ENCODE results near the gene LIMA1. TPM values are rescaled to one million over a fixed set of nuclear protein-coding genes. Genes with fewer than 3 reads are reported as not detected.

LIMA1 gene
- total RNA-seq, 1 donor from 2014 or later, result 115 TPM

DNA sequence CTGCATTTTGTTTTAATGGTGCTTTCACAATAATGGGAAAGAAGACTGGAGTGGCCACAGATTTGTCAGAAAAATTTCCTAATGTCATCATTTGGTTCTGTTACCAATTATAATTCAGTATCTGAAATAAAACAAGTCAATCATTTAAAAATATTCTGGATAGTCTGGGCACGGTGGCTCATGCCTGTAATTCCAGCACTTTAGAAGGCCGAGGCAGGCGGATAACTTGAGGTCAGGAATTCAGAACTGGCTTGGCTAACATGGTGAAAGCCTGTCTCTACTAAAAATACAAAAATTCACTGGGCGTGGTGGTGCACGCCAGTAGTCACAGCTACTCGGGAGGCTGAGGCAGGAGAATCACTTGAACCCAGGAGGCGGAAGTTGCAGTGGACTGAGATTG lies 4.0 kb upstream of the LIMA1 start:
- H3K36me3 Mint-ChIP-seq, result peaks cover 16% of the 10 kb centered on the region
- TF ChIP-seq CTCF (IDR thresholded peaks at IDR 0.05; ENCODE audit: unreplicated experiment), result no peak
- H3K4me1 Mint-ChIP-seq, result peaks cover 11% of the 10 kb centered on the region
- H3K4me3 Mint-ChIP-seq, result no peak overlapping the region
- no peak for DNase-seq (ENCODE audit: low spot score in 2 of 2, unreplicated experiment in 2 of 2)
- no peaks in the 10 kb centered on the region for H3K27me3 Mint-ChIP-seq (ENCODE audit: low read depth)
- peaks cover 15% of the 10 kb centered on the region for H3K9me3 Mint-ChIP-seq
- H3K27ac Mint-ChIP-seq, result no peak overlapping the region

- peaks cover 2% of the 10 kb centered on the region for H3K36me3 Mint-ChIP-seq
- H3K27ac Mint-ChIP-seq, result no peak overlapping the region
- H3K4me3 Mint-ChIP-seq, result no peak overlapping the region
- DNase-seq (ENCODE audit: low spot score in 2 of 2, unreplicated experiment in 2 of 2), result no peak
- no peak for TF ChIP-seq CTCF (IDR thresholded peaks at IDR 0.05; ENCODE audit: unreplicated experiment)
- no peaks in the 10 kb centered on the region for H3K9me3 Mint-ChIP-seq
- no peaks in the 10 kb centered on the region for H3K27me3 Mint-ChIP-seq (ENCODE audit: low read depth)
- H3K4me1 Mint-ChIP-seq, result peaks cover 21% of the 10 kb centered on the region
Measured at GRCh38 chr12:50285253-50285652, 1.9 kb upstream of the LIMA1 start.

DNA sequence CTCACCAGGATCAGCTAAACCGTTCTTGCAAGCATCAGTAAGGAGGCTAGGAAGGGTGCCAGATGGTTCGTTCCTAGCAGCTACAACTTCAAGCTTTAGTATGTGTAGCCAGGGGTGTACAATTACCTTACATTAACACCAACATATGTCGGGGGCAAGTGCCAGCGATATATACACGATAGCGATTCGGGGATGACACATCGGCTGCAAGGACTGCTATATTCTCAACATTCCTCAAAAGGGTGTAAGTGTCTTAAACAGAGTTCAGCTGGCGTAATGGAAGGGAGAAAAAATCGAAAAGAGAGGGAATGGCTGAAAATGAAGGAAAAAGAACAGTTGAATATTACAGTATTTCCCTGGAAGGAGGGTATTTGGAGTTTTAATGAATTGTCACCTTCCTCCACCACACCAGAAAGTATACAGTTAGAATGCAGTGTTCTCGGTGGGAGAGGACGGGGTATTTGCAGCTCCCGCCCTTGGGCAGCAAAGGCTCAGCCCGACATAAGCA lies 545 bp downstream of the LIMA1 start:
- no peaks in the 10 kb centered on the region for H3K9me3 Mint-ChIP-seq
- DNase-seq (ENCODE audit: low spot score in 2 of 2, unreplicated experiment in 2 of 2), result no peak

GRCh38 chr12:50279501-50279900 lies 3.8 kb downstream of the LIMA1 start:
- H3K4me1 Mint-ChIP-seq, result peaks cover 33% of the 10 kb centered on the region
- H3K4me3 Mint-ChIP-seq, result no peak overlapping the region
- no peaks in the 10 kb centered on the region for H3K9me3 Mint-ChIP-seq
- no peak overlapping the region for H3K27ac Mint-ChIP-seq
- no peak for DNase-seq (ENCODE audit: low spot score in 2 of 2, unreplicated experiment in 2 of 2)
- no peaks in the 10 kb centered on the region for H3K27me3 Mint-ChIP-seq (ENCODE audit: low read depth)
- TF ChIP-seq CTCF (IDR thresholded peaks at IDR 0.05; ENCODE audit: unreplicated experiment), result no peak
- H3K36me3 Mint-ChIP-seq, result no peaks in the 10 kb centered on the region

More for the DNA sequence above, 545 bp downstream of the LIMA1 start:
- H3K4me1 Mint-ChIP-seq, result peaks cover 21% of the 10 kb centered on the region
- peak overlapping the region; percentile 96 for H3K27ac Mint-ChIP-seq
- no peaks in the 10 kb centered on the region for H3K36me3 Mint-ChIP-seq
- no peaks in the 10 kb centered on the region for H3K27me3 Mint-ChIP-seq (ENCODE audit: low read depth)
- no peak for TF ChIP-seq CTCF (IDR thresholded peaks at IDR 0.05; ENCODE audit: unreplicated experiment)
- H3K4me3 Mint-ChIP-seq, result peak overlapping the region; percentile 94

GRCh38 chr12:50276912-50277671 lies 6.2 kb downstream of the LIMA1 start:
- no peaks in the 10 kb centered on the region for H3K36me3 Mint-ChIP-seq
- no peak for DNase-seq (ENCODE audit: low spot score in 2 of 2, unreplicated experiment in 2 of 2)
- no peak overlapping the region for H3K4me3 Mint-ChIP-seq
- peak overlapping the region; percentile 18 for H3K27ac Mint-ChIP-seq
- H3K27me3 Mint-ChIP-seq (ENCODE audit: low read depth), result no peaks in the 10 kb centered on the region
- no peaks in the 10 kb centered on the region for H3K9me3 Mint-ChIP-seq
- no peak for TF ChIP-seq CTCF (IDR thresholded peaks at IDR 0.05; ENCODE audit: unreplicated experiment)
- H3K4me1 Mint-ChIP-seq, result peaks cover 29% of the 10 kb centered on the region

Measured in mesothelial cell of epicardium (in vitro differentiated cells).